Measurements from ENCODE around the gene RNF220. TPM values are rescaled to one million over a fixed set of nuclear protein-coding genes. Genes with fewer than 3 reads are reported as not detected.

The RNF220 gene
- total and polyA plus RNA-seq, 2 of the 13 experiments (the other 11 are each of a cell fraction or from before 2014, with no cell fraction given), result 48.2 to 72.1 TPM

DNA sequence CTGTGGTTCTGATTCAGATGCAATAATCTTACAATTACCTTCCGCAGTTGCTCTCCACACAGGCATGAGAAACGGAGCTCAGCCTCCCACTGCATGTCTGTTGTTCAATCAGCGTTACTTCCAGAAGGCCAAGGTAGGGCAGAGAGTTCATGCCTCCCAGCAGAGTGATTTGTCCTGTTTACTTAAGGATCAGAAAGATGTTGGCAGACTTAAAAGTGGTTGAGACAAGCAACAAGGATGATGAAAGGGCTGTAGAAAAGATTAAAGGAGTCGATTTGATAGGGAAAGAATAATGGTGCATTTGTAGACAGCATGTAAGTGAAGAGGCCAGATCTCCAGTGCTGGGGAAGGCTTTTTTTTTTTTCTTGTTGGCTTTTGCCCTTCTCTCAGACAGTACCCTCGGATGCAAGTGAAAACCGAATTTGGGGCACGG lies 296.1 kb downstream of the RNF220 start (continued):
- TF ChIP-seq, protein P1, sequence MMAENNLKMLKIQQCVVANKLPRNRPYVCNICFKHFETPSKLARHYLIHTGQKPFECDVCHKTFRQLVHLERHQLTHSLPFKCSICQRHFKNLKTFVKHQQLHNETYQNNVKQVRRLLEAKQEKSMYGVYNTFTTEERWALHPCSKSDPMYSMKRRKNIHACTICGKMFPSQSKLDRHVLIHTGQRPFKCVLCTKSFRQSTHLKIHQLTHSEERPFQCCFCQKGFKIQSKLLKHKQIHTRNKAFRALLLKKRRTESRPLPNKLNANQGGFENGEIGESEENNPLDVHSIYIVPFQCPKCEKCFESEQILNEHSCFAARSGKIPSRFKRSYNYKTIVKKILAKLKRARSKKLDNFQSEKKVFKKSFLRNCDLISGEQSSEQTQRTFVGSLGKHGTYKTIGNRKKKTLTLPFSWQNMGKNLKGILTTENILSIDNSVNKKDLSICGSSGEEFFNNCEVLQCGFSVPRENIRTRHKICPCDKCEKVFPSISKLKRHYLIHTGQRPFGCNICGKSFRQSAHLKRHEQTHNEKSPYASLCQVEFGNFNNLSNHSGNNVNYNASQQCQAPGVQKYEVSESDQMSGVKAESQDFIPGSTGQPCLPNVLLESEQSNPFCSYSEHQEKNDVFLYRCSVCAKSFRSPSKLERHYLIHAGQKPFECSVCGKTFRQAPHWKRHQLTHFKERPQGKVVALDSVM (CRISPR knock-in tag; IDR thresholded peaks at IDR 0.05), result no peak
- TF ChIP-seq TBL1XR1 (IDR thresholded peaks at IDR 0.05; ENCODE audit: borderline replicate concordance, low read length, partially characterized antibody) (no peak), ZIK1 (CRISPR knock-in tag; IDR thresholded peaks at IDR 0.05; ENCODE audit: borderline replicate concordance, low read depth) (no peak), ZNF563 (CRISPR knock-in tag; IDR thresholded peaks at IDR 0.05) (no peak), ZNF891 (CRISPR knock-in tag; IDR thresholded peaks at IDR 0.05) (no peak), ZNF44 (CRISPR knock-in tag; IDR thresholded peaks at IDR 0.05) (no peak), ZNF24 (IDR thresholded peaks at IDR 0.05) (no peak), ETV5 (CRISPR knock-in tag; IDR thresholded peaks at IDR 0.05; ENCODE audit: borderline replicate concordance) (peak; percentile 36; the same call in 1 of the 2 replicates), CENPX (CRISPR knock-in tag; IDR thresholded peaks at IDR 0.05) (no peak), TCF7L2 (IDR thresholded peaks at IDR 0.05; ENCODE audit: low read depth, low read length) (peak; percentile 82), NFKB2 (CRISPR knock-in tag; IDR thresholded peaks at IDR 0.05; ENCODE audit: borderline replicate concordance) (no peak)
- TF ChIP-seq, protein P2, sequence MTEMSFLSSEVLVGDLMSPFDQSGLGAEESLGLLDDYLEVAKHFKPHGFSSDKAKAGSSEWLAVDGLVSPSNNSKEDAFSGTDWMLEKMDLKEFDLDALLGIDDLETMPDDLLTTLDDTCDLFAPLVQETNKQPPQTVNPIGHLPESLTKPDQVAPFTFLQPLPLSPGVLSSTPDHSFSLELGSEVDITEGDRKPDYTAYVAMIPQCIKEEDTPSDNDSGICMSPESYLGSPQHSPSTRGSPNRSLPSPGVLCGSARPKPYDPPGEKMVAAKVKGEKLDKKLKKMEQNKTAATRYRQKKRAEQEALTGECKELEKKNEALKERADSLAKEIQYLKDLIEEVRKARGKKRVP (CRISPR knock-in tag; IDR thresholded peaks at IDR 0.05), result peak in 1 of 2 experiments; percentile 77; a peak in 2 of 4 replicates
- TF ChIP-seq, protein P3, sequence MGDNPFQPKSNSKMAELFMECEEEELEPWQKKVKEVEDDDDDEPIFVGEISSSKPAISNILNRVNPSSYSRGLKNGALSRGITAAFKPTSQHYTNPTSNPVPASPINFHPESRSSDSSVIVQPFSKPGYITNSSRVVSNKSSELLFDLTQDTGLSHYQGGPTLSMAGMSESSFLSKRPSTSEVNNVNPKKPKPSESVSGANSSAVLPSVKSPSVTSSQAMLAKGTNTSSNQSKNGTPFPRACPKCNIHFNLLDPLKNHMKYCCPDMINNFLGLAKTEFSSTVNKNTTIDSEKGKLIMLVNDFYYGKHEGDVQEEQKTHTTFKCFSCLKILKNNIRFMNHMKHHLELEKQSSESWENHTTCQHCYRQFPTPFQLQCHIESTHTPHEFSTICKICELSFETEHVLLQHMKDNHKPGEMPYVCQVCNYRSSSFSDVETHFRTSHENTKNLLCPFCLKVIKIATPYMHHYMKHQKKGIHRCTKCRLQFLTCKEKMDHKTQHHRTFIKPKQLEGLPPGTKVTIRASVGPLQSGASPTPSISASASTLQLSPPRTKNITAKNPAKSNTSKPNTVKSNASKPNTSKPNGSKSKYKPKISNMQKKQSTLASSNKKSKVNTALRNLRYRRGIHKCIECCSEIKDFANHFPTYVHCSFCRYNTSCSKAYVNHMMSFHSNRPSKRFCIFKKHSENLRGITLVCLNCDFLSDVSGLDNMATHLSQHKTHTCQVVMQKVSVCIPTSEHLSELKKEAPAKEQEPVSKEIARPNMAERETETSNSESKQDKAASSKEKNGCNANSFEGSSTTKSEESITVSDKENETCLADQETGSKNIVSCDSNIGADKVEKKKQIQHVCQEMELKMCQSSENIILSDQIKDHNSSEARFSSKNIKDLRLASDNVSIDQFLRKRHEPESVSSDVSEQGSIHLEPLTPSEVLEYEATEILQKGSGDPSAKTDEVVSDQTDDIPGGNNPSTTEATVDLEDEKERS (CRISPR knock-in tag; IDR thresholded peaks at IDR 0.05), result no peak
- TF ChIP-seq, protein P4, sequence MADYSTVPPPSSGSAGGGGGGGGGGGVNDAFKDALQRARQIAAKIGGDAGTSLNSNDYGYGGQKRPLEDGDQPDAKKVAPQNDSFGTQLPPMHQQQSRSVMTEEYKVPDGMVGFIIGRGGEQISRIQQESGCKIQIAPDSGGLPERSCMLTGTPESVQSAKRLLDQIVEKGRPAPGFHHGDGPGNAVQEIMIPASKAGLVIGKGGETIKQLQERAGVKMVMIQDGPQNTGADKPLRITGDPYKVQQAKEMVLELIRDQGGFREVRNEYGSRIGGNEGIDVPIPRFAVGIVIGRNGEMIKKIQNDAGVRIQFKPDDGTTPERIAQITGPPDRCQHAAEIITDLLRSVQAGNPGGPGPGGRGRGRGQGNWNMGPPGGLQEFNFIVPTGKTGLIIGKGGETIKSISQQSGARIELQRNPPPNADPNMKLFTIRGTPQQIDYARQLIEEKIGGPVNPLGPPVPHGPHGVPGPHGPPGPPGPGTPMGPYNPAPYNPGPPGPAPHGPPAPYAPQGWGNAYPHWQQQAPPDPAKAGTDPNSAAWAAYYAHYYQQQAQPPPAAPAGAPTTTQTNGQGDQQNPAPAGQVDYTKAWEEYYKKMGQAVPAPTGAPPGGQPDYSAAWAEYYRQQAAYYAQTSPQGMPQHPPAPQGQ (CRISPR knock-in tag; IDR thresholded peaks at IDR 0.05; ENCODE audit: borderline replicate concordance), result no peak
- TF ChIP-seq, protein P5, sequence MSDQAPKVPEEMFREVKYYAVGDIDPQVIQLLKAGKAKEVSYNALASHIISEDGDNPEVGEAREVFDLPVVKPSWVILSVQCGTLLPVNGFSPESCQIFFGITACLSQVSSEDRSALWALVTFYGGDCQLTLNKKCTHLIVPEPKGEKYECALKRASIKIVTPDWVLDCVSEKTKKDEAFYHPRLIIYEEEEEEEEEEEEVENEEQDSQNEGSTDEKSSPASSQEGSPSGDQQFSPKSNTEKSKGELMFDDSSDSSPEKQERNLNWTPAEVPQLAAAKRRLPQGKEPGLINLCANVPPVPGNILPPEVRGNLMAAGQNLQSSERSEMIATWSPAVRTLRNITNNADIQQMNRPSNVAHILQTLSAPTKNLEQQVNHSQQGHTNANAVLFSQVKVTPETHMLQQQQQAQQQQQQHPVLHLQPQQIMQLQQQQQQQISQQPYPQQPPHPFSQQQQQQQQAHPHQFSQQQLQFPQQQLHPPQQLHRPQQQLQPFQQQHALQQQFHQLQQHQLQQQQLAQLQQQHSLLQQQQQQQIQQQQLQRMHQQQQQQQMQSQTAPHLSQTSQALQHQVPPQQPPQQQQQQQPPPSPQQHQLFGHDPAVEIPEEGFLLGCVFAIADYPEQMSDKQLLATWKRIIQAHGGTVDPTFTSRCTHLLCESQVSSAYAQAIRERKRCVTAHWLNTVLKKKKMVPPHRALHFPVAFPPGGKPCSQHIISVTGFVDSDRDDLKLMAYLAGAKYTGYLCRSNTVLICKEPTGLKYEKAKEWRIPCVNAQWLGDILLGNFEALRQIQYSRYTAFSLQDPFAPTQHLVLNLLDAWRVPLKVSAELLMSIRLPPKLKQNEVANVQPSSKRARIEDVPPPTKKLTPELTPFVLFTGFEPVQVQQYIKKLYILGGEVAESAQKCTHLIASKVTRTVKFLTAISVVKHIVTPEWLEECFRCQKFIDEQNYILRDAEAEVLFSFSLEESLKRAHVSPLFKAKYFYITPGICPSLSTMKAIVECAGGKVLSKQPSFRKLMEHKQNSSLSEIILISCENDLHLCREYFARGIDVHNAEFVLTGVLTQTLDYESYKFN (CRISPR knock-in tag; conservative IDR thresholded peaks at IDR 0.05), result peak; percentile 76
- TF ChIP-seq, protein P6, sequence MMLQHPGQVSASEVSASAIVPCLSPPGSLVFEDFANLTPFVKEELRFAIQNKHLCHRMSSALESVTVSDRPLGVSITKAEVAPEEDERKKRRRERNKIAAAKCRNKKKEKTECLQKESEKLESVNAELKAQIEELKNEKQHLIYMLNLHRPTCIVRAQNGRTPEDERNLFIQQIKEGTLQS (CRISPR knock-in tag; IDR thresholded peaks at IDR 0.05), result peak; percentile 56; the same call in 1 of the 2 replicates
- TF ChIP-seq, protein P7, sequence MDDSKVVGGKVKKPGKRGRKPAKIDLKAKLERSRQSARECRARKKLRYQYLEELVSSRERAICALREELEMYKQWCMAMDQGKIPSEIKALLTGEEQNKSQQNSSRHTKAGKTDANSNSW (CRISPR knock-in tag; IDR thresholded peaks at IDR 0.05; ENCODE audit: borderline replicate concordance), result no peak
